Measurements from ENCODE around the gene C9orf50.

C9orf50 gene

DNA sequence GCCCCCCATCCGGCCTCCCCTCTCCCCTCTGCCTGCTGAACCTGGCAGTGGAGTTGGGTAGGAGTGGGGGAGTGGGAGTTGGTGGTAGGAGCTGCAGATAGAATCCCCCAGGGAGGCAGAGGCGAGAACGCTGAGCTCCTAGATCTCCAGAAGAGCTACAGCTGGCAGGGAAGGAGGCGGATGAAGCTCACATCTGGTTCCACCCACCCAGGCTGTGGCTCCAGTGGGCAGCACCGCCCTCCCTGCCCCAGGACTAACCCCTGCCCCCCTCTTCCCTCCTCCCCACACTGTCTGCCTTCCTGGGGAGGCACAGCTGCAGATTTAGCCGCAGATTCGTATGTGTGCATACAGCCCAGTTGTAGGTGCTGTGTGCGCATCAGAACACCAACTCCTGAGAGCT lies 34.2 kb downstream of the C9orf50 start:
- no peak for DNase-seq

DNA sequence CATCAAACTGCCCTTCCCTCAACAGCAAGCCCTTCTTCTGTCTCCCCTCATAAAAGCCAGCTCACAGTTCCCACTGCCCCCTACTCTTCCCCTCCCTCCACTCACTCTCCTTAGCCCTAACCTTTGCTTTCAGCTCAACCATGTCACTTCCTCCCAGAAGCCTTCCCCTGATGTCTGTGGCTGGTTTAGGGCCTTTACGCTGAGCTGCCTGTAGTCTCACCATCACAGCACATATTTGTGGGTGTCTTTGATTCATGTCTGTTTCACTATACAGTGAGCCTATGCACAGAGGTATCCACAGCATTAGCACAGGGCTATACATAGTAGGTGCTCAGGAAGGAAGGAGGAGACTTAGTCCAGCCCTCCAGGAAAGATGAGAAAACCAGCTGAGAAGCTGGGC lies 34.7 kb downstream of the C9orf50 start:
- no peak for DNase-seq

DNA sequence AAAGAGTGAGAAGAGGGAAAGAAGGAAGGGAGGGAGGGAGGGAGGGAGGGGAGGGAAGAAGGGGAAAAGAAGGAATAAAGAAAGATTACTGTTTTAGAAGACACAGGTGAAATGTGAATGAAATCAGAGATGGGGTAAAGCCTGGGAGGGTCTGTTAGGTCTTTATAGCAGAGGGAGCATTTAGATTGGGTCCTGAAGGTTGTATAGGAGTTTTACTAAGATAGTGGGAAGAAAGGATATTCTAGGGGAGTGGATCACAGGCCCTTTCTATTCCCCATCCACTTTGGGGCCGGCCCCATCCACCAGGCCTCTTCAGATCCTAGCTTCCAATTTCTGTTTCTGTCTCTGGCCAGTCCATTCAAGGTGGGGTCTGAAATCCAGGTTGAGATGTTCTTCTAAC lies 35.5 kb downstream of the C9orf50 start:
- DNase-seq: no peak

DNA sequence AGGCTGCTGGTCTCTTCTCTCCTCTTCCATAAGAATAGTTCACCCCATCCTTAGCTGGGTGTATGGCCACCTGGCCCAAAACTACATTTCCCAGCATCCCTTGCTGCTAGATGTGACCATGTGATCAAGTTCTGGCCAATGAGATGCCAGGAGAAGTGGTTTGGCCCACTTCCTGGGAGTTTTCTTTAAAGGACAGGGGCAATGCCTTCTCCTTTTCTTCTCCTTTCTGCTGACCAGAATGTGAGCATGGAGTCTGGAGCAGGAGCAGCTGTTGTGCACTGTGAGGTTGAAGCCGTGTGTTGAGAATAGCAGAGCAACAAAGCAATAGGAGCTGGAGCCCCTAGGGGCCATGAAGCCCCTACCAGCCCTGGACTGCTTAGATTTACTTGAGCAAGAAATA lies 36.8 kb downstream of the C9orf50 start:
- DNase-seq: peak; percentile 57

DNA sequence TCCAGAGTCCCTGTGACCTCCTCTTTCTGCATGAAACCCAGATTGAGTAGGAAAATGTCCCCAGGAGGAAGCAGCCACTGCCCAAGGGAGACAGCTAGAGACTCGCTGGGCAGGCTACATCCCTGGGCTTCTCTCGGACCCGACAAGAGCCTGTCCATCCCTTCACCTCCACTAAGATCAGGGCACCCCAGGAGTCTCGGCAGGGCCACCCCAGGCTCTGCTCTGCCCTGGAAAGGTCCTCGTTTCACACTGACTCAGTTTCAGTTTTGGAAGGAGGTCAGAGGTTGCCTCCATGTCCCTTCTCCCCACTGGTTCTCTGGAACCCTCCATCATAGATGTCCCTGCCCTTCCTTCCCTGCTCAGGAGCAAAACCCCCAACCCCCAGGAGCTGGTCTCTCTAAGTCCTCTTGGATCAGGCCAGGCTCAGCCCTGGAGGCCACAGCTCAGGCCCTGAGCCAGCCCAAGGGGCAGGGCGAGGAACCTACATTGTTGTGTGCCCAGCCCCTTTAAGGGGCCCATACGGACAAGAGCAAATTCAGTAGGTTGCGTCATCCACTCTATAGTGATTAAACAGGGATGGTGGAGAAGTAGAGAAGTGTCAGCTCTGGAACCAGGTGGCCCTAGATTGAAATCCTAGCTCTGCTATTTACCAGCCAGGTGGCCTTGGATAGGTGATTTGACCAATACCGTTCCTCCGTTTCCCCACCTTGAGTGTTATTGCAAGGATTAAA lies 37.4 kb downstream of the C9orf50 start:
- no peak for DNase-seq

DNA sequence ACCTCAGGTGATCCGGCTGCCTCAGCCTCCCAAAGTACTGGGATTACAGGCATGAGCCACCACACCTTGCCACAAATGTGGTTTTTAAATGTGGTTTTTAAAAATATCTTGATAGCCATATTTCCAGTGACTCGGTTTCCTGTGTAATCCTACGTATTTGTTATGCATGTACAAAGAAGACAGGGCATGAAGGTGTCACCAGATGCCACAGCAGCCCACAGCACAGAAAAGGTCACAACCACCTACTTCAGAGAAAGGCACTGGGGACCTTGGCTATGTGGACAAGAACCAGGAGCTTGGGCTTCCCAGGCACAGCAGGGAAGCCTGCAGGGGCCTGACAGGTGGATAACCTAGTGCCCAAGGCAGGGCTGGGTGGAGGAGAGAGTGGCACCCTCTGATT lies 38.0 kb downstream of the C9orf50 start:
- DNase-seq: no peak

DNA sequence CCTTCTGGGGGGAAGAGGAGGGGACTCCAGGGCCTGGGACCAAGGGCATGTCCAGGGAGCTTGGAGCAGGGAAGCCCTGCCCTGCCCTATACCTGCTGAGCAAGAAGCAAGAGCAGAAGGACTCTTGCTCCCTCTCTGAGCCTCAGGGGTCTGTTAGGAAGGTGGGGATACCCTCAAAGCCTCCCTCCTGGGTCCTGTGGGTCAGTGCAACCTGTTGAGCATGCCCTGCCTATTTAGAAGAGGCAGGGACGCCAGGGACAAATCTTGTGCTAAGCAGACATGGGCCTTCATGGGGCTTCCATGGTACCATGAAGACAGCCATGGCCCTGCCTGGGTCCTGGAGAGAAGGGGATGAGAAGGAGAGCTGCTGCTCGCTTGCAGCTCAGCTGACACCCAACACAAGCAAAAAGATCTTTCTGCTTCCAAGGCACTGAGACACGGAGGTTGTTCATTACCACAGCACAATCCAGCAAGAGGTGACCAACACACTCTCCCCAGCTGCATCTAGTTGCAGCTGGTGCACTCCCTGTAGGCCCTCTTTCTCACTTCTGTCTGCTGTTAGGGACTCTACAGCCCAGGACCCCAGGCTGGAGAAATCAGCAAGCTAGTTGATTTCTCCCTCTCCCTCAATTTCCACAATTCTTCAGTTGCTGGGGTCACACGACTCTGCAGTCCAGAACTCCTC lies 39.3 kb downstream of the C9orf50 start:
- no peak for DNase-seq

DNA sequence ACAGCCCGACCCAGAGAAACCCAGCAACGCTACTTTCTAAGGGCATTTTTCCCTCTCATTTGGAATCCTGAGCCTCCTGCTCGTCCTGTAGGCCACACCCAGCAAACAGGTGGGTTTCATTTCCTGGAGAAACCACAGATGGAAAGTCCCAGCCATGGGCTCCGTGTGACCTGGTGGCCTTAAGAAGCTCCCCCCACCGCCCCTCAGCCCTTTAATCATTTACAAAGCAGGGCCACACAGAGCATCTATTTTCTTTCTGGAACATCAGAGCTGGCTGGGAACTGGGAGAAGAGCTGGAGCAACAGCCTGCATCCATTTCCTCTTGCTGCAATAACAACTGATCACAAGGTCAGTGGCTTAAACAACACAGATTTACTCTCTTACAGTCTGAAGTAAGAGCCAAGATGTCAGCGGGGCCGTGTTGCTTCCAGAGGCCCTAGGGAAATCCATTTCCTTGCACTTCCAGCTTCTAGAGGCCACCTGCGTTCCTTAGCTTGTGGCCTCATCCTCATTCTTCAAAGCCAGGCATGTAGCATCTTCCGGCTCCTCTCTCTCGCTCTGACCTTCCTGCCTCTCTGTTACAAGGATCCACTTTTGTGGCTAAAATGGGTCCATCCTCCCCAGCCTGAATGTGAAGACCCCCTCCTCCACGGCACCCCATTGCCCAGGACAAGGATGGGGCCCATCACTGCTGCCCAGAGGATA lies 40.5 kb downstream of the C9orf50 start:
- peak; percentile 27 for DNase-seq

DNA sequence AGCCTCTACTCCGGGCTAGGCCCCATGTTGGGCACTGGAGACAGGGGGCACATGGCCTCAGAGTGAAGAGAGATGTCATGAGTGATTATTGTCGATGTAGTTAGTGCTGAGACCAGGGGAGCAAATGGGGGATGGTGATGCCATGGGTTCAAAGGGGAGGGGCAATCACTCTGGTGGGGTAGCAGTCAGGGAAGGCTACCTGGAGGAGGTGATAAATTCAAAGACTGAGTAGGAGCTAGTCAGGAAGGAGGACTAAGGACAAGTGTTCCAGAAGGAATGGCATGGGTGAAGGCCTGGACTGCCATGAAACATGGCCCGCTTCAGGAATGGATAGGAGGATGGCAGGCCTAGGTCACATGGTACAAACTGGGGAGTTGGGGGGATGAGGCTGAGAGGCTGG lies 41.6 kb downstream of the C9orf50 start:
- DNase-seq: no peak

DNA sequence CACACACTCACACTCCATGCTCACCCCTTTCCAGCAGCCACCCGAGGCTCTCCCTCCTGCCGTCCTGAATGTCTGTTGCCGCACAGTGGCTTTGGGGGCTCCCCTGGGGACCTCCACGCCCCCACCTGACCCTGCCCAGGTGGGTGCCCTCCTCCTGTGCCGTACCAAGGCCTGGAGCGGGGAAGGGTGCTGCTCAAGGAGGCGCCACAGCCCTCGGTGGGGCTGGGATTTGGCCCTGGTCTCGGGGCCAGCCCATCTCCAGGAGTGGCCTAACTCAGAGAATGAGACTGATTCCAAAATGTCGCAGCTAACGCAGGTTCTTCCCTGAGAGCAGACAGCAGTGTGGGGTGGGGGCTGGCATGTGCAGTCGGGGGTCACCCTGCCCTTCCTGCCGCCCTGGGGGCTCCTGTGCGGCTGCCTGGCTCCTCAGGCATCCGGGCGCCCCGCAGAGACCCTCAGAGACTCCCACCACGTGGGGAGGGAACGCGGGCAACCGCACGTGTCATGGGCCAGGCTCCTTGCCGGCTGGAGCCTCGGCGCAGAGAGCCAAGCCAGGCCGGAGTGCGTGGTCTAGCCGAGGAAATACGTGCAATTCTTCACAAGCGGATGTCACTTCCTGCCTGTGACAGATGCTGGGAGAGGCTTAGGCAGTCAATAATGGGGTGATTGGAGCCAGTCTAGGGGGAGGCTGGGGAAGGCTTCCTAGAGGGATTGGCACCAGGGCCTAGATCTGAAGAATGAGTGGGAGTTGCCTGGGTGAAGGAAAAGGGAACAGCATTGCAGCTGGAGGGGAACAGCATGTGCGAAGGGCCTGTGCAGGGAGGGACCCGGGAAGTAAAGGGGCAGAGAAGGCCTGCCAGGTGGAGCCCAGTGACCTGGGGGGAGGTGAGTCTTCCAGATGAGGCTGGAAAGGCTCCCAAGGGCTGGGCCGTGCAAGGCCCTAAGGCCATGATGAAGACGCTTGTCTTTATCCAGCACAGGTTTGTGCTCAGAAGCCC lies 44.1 kb downstream of the C9orf50 start:
- no peak for DNase-seq

DNA sequence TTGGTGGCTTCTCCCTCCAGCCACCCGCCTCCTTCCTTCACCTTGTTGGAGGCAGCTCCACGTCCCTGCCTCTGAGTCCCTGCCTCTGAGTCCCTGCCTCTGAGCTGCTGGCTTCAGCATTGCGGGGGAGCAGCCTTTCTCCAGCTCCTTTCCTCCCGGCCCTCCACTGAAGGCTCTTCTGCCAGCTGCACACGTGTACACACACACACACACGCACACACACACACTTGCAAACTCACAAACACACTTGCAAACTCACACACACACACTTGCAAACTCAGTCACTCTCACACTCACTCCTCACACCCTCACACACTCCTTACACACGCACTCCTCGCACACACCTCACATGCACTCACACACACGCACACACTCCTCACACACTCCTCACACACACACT lies 45.1 kb downstream of the C9orf50 start:
- no peak for DNase-seq

DNA sequence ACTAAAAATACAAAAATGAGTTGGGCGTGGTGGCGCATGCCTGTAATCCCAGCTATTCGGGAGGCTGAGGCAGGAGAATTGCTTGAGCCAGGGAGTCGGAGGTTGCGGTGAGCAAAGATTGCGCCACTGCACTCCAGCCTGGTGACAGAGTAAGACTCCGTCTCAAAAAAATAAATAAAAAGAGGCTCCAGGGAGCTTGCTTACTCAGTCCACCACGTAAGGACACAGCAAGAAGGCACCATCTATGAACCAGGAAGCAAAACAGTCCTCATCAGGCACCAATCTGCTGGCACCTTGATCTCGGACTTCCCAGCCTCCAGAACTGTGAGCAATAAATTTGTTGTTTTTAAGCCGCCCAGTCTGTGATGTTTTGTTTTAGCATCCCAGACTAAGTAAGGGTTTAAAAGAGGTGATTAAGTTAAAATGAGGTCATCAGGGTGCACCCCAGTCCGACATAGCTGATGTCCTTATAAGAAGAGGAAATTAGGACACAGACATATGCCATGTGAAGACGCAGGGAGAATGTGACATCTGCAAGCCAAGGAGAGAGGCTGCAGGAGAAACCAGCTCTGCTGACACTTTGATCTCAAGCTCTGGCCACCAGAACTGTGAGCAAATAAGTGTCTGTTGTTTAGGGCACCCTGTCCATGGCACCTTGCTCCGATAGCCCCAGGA lies 45.9 kb downstream of the C9orf50 start:
- no peak for DNase-seq

DNA sequence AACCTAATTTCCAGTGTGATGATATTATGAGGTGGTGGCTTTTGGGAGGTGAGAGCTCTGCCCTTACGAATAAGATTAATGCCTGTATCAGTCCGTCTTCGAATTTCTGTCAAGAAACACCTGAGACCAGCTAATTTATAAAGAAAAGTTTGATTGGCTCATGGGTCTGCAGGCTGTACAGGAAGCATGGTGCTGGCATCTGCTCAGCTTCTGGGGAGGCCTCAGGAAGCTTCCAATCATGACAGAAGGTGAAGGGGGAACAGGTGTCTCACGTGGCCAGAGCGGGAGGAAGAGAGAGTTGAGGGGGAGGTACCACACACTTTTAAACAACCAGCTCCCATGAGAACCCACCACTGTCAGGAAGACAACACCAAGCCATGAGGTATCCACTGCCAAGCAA lies 46.9 kb downstream of the C9orf50 start:
- DNase-seq: no peak

DNA sequence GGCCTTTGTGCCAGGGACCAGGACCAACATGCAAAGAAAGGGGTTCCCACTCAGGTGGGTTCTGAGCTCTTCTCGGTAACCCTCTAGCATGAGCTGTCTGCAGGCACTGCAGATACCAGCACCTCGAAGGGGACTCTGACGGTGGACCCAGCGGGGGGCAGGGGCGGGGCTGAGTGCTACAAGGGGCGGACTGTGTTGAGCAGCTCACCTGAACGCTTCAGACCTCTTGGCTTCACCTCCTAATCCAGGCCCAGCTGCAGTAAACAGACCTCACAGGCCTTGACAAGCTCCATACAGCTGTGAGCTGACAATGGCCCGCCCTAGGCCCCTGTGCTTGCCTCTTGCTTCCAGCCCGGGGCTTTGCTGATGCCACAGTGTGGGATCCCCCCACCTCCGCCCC lies 48.4 kb downstream of the C9orf50 start:
- DNase-seq: no peak

DNA sequence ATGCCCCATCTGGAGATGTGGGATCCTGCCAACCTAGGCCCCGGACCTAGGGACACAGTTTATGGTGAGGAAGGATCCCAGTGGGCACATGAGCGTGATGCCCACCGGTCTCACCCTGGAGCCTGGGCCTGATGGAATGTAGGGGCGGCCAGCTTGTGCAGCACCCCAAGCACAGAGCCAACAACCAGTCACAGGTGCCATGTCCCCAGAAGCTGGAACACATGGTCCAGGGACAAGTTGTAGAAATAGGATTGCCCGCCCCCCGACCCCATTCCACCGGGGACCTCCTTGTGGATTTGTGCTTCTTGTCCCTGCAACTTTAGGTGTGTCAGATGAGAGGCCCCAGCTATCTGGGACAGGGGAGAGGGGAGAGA lies 48.9 kb downstream of the C9orf50 start:
- DNase-seq: no peak

DNA sequence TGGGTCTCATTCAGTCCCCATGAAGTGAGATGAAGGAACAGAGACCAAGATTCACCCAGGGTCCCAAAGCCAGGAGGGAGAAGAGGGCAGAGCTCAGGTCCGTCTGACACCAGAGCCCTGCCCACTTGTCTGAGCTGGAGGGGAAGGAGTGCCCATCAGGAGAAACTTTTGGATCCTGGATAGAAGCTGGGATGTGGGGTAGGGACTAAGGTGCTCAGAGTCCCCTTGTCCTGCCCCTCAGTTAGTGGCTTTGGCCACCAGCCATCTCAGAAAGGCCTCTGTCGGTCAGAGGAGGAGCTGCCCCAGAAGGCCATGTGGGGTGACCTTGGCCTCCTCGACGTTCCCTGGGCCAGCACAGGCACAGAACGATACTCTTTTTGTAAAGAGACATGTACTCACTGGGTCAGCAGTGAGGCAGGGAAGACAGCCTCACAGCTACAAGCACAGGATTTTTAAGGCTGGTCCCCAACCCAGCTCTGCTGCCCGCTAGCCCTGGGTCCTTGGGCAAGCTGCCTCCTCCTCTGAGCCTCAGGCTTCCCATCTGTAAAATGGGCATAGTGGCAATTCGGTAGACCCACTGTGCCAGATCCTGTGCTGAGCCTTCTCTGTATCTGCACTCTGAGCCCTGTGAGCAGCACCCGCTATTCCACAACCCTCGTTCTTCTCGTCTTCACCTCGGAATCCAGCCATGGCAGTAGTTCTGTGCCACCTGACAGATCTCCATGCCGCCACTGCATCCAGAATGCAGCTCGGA lies 49.4 kb downstream of the C9orf50 start:
- DNase-seq: no peak

DNA sequence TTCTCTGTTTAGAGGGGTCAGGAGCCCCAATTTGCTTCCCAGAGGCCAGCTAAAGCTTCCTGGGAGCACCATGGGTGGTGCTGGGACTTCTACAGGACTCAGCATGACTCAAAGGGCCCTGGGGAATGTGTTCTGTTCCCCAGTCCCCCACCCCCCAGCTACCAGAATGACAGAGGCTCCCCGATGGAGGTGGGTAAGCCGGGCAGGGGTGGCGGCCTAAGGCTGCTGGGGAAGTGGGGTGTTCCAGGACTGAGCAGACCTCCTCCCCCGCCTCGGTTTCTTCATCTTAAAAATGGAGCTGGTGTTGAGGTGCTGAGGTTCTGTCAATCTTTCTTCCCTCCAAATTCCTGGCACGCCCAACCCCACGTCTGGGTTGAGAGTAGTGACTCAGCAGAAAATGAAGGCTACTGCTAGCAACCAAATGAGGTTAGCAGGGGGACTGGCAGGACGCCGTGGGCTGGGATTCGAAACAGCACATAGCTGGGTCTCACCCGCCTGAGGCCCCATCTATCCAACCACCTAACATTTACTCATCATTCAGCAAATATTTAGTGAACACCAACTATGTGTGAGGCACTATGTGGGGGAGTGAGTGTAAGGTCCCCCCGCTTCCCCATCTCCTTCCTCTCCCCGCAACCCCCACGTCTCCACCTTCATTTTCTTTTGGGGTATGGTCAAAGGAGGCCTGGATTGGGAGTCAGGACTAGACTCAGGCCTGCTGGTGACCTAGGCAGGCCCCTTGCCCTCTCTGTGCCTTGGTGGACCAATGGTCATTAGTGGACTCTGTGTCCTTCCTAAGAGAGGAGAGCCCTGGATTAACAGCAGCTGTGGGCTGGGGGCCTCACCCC lies 50.2 kb downstream of the C9orf50 start:
- no peak for DNase-seq

DNA sequence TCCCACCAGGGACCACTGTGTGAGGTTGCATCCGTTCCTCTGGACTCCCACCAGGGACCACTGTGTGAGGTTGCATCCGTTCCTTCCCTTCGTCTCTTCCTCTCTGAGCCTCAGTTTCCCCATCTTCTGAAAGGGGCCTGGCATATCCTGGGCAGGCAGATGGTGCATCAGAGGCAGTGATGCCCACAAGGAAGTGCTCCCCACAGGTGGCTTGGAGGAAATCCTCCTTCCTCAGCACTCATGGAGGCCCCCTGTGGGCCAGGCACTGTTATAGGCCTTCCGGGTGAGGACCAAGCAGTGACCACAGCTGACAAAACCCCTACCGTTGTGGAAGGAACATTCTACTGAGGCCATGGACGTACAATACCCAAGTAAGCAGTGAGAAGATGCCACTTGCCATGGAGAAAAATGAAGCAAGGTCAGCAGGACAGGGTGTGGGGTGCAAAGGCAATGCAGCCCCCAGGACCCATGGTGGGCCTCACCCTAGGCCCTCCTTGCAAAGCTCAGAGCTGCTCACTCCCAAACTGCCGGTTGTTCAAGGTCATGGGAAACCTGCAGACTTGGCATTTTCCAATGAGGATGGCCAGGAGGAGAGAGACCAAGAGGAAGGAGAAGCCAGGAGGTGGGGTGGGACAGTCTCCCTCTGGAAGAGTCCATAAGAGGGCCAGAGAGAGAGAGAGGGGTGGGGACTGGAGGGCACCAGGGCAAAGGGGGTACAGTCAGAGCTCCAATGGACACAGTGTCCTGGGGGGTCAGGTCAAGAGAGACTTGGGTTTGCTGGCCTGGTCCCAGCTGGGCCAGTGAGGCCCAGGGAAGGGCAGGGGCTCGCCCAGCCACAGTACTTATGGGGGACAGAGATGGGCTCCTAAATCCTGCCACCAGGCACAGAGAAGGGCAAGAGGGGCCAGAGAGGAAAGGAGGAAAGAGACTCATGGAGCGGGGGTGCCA lies 51.1 kb downstream of the C9orf50 start:
- no peak for DNase-seq

All from central memory CD4-positive, alpha-beta T cell (primary cell).